ENCODE measurements around the gene WNK3. TPM values are rescaled to one million over a fixed set of nuclear protein-coding genes. Genes with fewer than 3 reads are reported as not detected.

Gene WNK3
- total RNA-seq, 1 experiment from 2014 or later, result not detected

- DNase-seq (ENCODE audit: low spot score), result no peak
These were observed 186.8 kb downstream of the WNK3 start for GRCh38 chrX:54171091-54171490.

DNA sequence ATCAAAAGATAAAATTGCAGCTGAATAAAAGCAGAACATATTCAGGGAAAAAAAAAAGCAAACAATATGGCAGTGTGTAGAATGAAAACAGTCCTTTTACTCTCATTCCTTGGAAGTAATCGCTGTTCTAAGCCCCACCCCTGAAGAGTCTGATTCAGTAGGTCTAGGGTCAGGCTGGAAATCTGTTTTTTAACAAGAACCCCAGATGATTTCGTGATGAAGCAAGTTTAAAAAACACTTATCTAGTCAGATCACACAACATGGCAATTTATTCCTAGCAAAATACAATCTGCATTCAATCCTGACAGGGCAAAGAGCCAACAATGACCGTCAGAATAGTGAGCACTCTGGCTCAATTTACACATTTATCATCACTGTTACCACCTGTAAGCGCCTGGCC is 190.9 kb downstream of the WNK3 start:
- DNase-seq (ENCODE audit: low spot score), result no peak

- no peak for DNase-seq (ENCODE audit: low spot score)
These were observed 200.3 kb downstream of the WNK3 start for GRCh38 chrX:54157561-54157960.

Small RNA genes lying within 50 kb of the gene (small RNA-seq; reads per million reads assigned to genes)
- not detected for gene AL589872.1
- gene RNU6-434P, result not detected

Other genes starting within 250 kb of the WNK3 start
- gene FAM120C, start 174.8 kb downstream of the WNK3 start, total RNA-seq (2014; rRNA removed; shearing (Covaris generic)), result 3.9 and 8.7 TPM in 2 replicates
- 25.4 and 28.7 TPM in 2 replicates for gene TSR2, start 82.4 kb upstream of the WNK3 start, total RNA-seq (2014; rRNA removed; shearing (Covaris generic))
- gene FGD1, start 138.2 kb upstream of the WNK3 start, total RNA-seq (2014; rRNA removed; shearing (Covaris generic)), result 0.13 and 0.18 TPM in 2 replicates
- gene GNL3L, start 172.2 kb upstream of the WNK3 start, total RNA-seq (2014; rRNA removed; shearing (Covaris generic)), result 38.6 and 43.2 TPM in 2 replicates